GM12892 (cell line): ENCODE data around the gene MEI4.

Source experiments
- POLR2A ChIP-seq: IDR thresholded peaks from 2 replicates; pipeline ENCODE4 v1.6.1; 2011; ENCODE audit warnings: low read depth, low read length, control low read depth
- POLR2AphosphoS5 ChIP-seq: IDR thresholded peaks from 2 replicates; pipeline ENCODE4 v1.6.1; 2011; ENCODE audit warnings: low read depth, low read length, control low read depth

DNA sequence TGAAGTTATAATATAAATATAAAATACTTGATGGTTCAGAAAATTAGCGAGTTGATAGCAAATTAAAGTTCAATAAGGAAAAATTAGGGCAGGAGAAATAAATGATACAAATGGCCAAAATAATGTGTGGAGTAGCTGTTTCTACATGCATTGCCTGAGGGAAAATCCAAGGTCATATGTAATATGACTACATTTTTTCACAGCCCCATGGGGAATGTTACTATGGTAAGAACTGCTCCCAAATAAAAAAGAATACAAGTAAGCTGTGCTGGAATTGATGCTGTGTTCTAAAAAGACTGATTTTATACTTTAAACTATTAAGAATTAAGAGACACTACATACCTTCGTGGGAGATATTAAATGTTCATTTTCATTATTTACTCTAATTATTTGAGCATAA lies 34.1 kb downstream of the MEI4 start:
- TF ChIP-seq POLR2A (no peak), POLR2AphosphoS5 (no peak)
